Natural killer cell (primary cell): Measurements from ENCODE around the gene ENPP3. TPM values are rescaled to one million over a fixed set of nuclear protein-coding genes. Genes with fewer than 3 reads are reported as not detected.
"Not testable (repeated sequence)": the region's sequence is repeated elsewhere in the genome, so short reads cannot be mapped to it uniquely, and the experiment has no call there.

Experiments used
- ATAC-seq, 3 donors: fragments of 150-1000 bp in 2 of 3; fragments of 200-7000 bp in 1 of 3; cut with Tn5 transposase; 1 replicate in 1 of 3; 2 replicates in 2 of 3; pipeline ENCODE4 v1.10.0; 2021; ENCODE audit warnings: mild to moderate bottlenecking in 2 of 3, moderate library complexity in 2 of 3
- DNase-seq, 2 donors: peaks; one replicate each; pipeline versions ENCODE4 v3.0.0 to v3.0.0-alpha.2; 2013 to 2021; ENCODE audit warnings: mixed read lengths in 1 of 2
- H3K27ac ChIP-seq: one replicate; pipeline ENCODE4 v1.5.1; 2013; ENCODE audit warnings: mild to moderate bottlenecking, low read length
- H3K27me3 ChIP-seq: one replicate; pipeline ENCODE4 v1.6.1; 2013; ENCODE audit warnings: low read length; ENCODE audit not compliant: control insufficient read depth, insufficient read depth
- H3K36me3 ChIP-seq: one replicate; pipeline ENCODE4 v1.6.1; 2013; ENCODE audit warnings: low read length; ENCODE audit not compliant: control insufficient read depth, insufficient read depth
- H3K4me1 ChIP-seq: one replicate; pipeline ENCODE4 v1.6.1; 2013; ENCODE audit warnings: low read length; ENCODE audit not compliant: control insufficient read depth, insufficient read depth
- H3K4me3 ChIP-seq: one replicate; pipeline ENCODE4 v1.5.1; 2013; ENCODE audit warnings: low read length
- H3K9me3 ChIP-seq: one replicate; pipeline ENCODE4 v1.6.1; 2013; ENCODE audit warnings: low read length; ENCODE audit not compliant: control insufficient read depth, insufficient read depth
- H3K27ac Mint-ChIP-seq, 2 donors: one replicate each; pipeline ENCODE4 v1.8.0; 2022; ENCODE audit warnings: mild to moderate bottlenecking in 2 of 2, mixed read lengths in 2 of 2, moderate library complexity in 1 of 2
- H3K27me3 Mint-ChIP-seq, 2 donors: one replicate each; pipeline ENCODE4 v1.8.0; 2022; ENCODE audit warnings: low read depth in 2 of 2, mixed read lengths in 2 of 2
- H3K36me3 Mint-ChIP-seq: one replicate; pipeline ENCODE4 v1.8.0; 2022; ENCODE audit warnings: mixed read lengths
- H3K4me1 Mint-ChIP-seq, 2 donors: one replicate each; pipeline ENCODE4 v1.8.0; 2022; ENCODE audit warnings: mixed read lengths in 2 of 2
- H3K4me3 Mint-ChIP-seq: one replicate; pipeline ENCODE4 v1.8.0; 2022; ENCODE audit warnings: mild to moderate bottlenecking, moderate library complexity, mixed read lengths
- H3K9me3 Mint-ChIP-seq, 2 donors: one replicate each; pipeline ENCODE4 v1.8.0; 2022; ENCODE audit warnings: mixed read lengths in 2 of 2
- WGBS: methylation state at CpG from one replicate; pipeline ENCODE4 v1.1.7; 2013; ENCODE audit warnings: missing lambda C conversion rate; ENCODE audit not compliant: insufficient coverage; 5-methylcytosine and 5-hydroxymethylcytosine counted together
- intact Hi-C: fragments of 100-400 bp; cut with micrococcal nuclease; formaldehyde crosslinking; loops from one replicate; pipeline ENCODE4 v1.14.2; 2022
- total RNA-seq, 4 donors: library from RNA; stranded (reverse); fragments of 120-200 nt in 1 of 4; gene quantifications; one replicate each; pipeline versions ENCODE4 v1.2.3 to v1.2.4, GENCODE V29; 2013 to 2022
- TF ChIP-seq, protein P1 (sequence below): fragments of 200-600 bp; IDR thresholded peaks from one replicate; pipeline ENCODE4 v1.8.0; 2022; ENCODE audit warnings: antibody characterized with exemption

ENPP3 gene
- total RNA-seq, 3 donors from 2014 or later (not counting 1 experiment from before 2014, with no cell fraction given): 0.33 to 32.4 (median 1.8) TPM

DNA sequence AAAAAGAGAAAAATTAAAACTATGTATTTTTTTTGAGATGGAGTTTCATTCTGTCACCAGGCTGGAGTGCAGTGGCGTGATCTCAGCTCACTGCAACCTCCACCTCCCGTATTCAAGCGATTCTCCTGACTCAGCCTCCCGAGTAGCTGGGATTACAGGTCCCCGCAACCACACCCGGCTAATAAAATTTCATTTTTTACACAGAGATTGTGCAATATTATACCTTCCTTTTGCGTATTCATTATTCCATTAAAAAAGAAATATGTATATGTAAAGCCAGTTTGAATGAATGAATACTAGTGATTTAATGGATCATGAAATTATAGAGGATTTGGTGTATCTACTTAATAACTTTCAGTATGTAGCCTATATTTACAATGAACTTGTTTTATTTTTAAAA, 111.9 kb downstream of the ENPP3 start:
- H3K4me1 Mint-ChIP-seq: no peaks in the 10 kb centered on the region
- Histone ChIP-seq H3K4me3 (no peak overlapping the region), H3K4me1 (no peaks in the 10 kb centered on the region), H3K27ac (no peak overlapping the region), H3K36me3 (no peaks in the 10 kb centered on the region), H3K9me3 (no peaks in the 10 kb centered on the region), H3K27me3 (no peaks in the 10 kb centered on the region)
- ATAC-seq: no peak
- no peak for DNase-seq
- H3K27me3 Mint-ChIP-seq: peaks cover 0 to 2% of the 10 kb centered on the region in 2 donors
- no peak overlapping the region for H3K4me3 Mint-ChIP-seq
- intact Hi-C loops: no loop called here
- H3K27ac Mint-ChIP-seq: no peak overlapping the region
- no peaks in the 10 kb centered on the region for H3K36me3 Mint-ChIP-seq
- 95% methylated on average over 6 of the region's 7 CpGs for WGBS
- no peaks in the 10 kb centered on the region for H3K9me3 Mint-ChIP-seq
- TF ChIP-seq, protein P1, sequence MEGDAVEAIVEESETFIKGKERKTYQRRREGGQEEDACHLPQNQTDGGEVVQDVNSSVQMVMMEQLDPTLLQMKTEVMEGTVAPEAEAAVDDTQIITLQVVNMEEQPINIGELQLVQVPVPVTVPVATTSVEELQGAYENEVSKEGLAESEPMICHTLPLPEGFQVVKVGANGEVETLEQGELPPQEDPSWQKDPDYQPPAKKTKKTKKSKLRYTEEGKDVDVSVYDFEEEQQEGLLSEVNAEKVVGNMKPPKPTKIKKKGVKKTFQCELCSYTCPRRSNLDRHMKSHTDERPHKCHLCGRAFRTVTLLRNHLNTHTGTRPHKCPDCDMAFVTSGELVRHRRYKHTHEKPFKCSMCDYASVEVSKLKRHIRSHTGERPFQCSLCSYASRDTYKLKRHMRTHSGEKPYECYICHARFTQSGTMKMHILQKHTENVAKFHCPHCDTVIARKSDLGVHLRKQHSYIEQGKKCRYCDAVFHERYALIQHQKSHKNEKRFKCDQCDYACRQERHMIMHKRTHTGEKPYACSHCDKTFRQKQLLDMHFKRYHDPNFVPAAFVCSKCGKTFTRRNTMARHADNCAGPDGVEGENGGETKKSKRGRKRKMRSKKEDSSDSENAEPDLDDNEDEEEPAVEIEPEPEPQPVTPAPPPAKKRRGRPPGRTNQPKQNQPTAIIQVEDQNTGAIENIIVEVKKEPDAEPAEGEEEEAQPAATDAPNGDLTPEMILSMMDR: no peak

DNA sequence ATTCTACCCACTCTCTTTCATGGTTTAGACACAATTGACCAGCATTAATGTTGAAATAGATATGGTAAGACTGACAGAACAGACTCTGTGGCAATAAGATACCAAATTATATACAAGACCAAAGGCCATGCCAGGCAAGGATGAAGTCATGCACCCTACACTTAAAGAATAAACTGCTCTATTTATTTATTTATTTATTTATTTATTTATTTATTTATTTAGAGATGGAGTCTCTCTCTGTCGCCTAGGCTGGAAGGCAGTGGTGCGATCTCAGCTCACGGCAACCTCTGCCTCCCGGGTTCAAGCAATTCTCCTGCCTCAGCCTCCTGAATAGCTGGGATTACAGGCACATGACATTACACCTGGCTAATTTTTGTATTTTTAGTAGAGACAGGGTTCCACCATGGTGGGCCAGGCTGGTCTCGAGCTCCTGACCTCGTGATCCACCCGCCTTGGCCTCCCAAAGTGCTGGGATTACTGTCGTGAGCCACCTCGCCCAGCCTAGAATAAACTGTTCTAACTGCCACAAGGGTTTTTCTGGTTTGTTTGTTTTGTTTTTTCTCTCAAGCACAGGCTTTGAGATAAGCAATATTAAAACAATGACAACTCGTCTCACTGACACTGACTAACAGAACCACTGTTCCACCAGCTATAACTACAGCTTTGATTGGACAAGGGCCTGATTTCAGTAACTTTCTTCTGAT, 114.1 kb downstream of the ENPP3 start:
- DNase-seq, H3K4me3 ChIP-seq, H3K27me3 ChIP-seq, ATAC-seq, H3K36me3 Mint-ChIP-seq, H3K36me3 ChIP-seq, intact Hi-C loops, H3K4me1 Mint-ChIP-seq, H3K4me1 ChIP-seq, H3K27ac Mint-ChIP-seq, H3K9me3 ChIP-seq, H3K27ac ChIP-seq, H3K9me3 Mint-ChIP-seq, H3K4me3 Mint-ChIP-seq: not testable (repeated sequence)
- WGBS: 86% methylated on average over 10 of the region's 10 CpGs
- peaks cover 4 to 13% of the 10 kb centered on the region in 2 donors for H3K27me3 Mint-ChIP-seq

DNA sequence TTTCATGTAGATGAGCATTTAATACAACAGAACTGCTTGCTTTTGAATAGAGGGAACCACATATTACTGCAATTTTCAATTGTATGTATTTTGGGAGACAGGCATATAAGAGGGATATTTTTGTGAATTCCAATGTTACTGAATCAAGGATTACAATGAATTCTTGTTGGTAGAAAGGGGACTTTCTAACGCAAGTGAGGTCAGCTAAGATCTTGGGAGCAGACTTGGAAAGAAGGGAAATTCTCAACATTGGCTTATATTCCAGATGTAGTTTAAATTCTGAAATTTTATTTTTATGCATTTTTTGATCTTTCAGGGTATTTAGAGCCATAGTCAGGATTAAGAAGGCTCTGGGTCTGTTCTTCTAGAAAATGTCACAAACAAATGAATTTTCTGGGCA, 117.0 kb downstream of the ENPP3 start:
- H3K27ac ChIP-seq: no peak overlapping the region
- H3K27me3 ChIP-seq: no peaks in the 10 kb centered on the region
- DNase-seq (no peak), ATAC-seq (no peak)
- H3K4me1 ChIP-seq: no peaks in the 10 kb centered on the region
- no peaks in the 10 kb centered on the region for H3K4me1 Mint-ChIP-seq
- WGBS: 81% methylated on average over 1 of the region's 1 CpG
- no peak overlapping the region for H3K4me3 ChIP-seq
- H3K9me3 ChIP-seq: no peaks in the 10 kb centered on the region
- TF ChIP-seq, protein P1: no peak
- no peaks in the 10 kb centered on the region for H3K36me3 ChIP-seq
- H3K4me3 Mint-ChIP-seq: no peak overlapping the region
- no peak overlapping the region for H3K27ac Mint-ChIP-seq
- H3K36me3 Mint-ChIP-seq: no peaks in the 10 kb centered on the region
- intact Hi-C loops: no loop called here
- H3K27me3 Mint-ChIP-seq: peaks cover 8 to 14% of the 10 kb centered on the region in 2 donors
- no peaks in the 10 kb centered on the region for H3K9me3 Mint-ChIP-seq

DNA sequence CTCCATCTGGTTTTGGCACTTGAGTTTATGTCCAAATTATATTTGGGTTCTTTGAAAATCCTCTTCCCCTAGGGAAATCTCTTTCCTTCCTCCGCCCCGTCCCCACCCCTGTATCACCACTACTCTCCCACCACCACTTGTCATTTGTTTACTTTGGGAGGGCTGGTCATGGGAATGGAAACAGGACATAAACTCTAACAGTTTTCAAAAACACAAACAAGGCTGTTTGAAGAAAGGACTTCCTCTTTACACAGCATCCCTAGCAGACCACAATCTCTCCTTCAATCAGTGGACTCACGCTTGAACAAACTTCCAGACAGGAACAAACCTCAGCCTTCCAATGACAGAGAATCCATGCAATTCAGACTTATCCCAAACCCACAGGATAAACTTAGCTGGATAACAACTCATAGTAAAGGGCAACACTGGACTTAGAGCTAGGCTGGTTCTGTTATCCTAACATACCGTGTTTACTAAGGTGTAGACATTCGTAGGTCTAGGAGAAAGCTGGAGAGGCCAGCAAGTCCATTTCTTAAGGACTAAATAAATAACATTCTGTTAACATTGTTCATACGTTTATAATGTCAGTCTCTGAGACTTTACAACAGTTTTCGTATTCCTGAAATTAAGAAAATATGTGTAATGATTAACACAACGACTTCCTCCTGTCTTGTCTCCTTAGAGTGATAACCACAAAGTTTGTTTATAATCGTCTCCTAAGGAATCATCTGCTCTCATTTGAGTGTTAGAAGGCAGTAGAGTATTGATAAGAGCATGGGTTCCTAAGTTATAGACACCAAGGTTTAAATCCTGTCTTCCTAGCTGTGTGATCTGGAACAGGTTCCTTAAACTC, 117.8 kb downstream of the ENPP3 start:
- H3K36me3 ChIP-seq: no peaks in the 10 kb centered on the region
- no peaks in the 10 kb centered on the region for H3K36me3 Mint-ChIP-seq
- no peaks in the 10 kb centered on the region for H3K27me3 ChIP-seq
- peaks cover 8 to 14% of the 10 kb centered on the region in 2 donors for H3K27me3 Mint-ChIP-seq
- WGBS: 55% methylated on average over 7 of the region's 9 CpGs
- H3K27ac Mint-ChIP-seq: no peak overlapping the region
- no peak overlapping the region for H3K4me3 Mint-ChIP-seq
- H3K9me3 ChIP-seq: no peaks in the 10 kb centered on the region
- H3K4me3 ChIP-seq: no peak overlapping the region
- no peaks in the 10 kb centered on the region for H3K4me1 Mint-ChIP-seq
- ATAC-seq (no peak), DNase-seq (no peak)
- H3K4me1 ChIP-seq: no peaks in the 10 kb centered on the region
- H3K9me3 Mint-ChIP-seq: no peaks in the 10 kb centered on the region
- no peak overlapping the region for H3K27ac ChIP-seq
- intact Hi-C loops: no loop called here
- TF ChIP-seq, protein P1: no peak
